ENCODE measurements around the gene TMPRSS12. TPM values are rescaled to one million over a fixed set of nuclear protein-coding genes. Genes with fewer than 3 reads are reported as not detected.
"Not testable (repeated sequence)": the region's sequence is repeated elsewhere in the genome, so short reads cannot be mapped to it uniquely, and the experiment has no call there.

The TMPRSS12 gene
- total and polyA plus RNA-seq, 11 donors: not detected

DNA sequence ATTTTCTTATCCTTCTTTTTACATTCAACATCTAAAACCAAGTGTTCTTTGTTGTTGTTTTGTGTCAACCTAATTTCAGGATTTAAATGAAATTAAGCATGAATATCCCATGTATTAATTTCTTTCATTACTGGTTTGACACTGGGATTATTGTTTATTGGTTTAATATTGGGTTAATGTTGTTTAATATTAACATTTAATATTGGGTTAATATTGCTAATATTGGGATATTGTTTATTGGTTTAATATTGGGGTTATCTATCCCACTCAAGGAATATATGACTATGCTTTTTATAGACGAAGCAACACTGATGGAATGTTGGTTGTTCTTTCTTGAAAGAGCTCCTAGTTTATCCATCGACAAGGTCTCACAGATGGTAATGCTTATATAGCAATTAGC is 45.9 kb downstream of the TMPRSS12 start:
- intact Hi-C loops (cut with DNase I): no loop called here
- WGBS, 4 donors: 85 to 90% (median 87%) methylated on average over 2 of the region's 2 CpGs
- H3K9me3 ChIP-seq: peaks cover 0 to 2% (median 0%) of the 10 kb centered on the region in 12 donors
- no peak overlapping the region for H3K4me3 ChIP-seq
- no peak for ATAC-seq
- no peaks in the 10 kb centered on the region for H3K36me3 ChIP-seq
- no peak for DNase-seq
- H3K4me1 ChIP-seq: no peaks in the 10 kb centered on the region
- no peak for TF ChIP-seq POLR2A (IDR thresholded peaks at IDR 0.05)
- TF ChIP-seq, protein P1, sequence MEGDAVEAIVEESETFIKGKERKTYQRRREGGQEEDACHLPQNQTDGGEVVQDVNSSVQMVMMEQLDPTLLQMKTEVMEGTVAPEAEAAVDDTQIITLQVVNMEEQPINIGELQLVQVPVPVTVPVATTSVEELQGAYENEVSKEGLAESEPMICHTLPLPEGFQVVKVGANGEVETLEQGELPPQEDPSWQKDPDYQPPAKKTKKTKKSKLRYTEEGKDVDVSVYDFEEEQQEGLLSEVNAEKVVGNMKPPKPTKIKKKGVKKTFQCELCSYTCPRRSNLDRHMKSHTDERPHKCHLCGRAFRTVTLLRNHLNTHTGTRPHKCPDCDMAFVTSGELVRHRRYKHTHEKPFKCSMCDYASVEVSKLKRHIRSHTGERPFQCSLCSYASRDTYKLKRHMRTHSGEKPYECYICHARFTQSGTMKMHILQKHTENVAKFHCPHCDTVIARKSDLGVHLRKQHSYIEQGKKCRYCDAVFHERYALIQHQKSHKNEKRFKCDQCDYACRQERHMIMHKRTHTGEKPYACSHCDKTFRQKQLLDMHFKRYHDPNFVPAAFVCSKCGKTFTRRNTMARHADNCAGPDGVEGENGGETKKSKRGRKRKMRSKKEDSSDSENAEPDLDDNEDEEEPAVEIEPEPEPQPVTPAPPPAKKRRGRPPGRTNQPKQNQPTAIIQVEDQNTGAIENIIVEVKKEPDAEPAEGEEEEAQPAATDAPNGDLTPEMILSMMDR (IDR thresholded peaks at IDR 0.05): no peak
- H3K27me3 ChIP-seq: no peaks in the 10 kb centered on the region
- no peak overlapping the region for H3K27ac ChIP-seq

DNA sequence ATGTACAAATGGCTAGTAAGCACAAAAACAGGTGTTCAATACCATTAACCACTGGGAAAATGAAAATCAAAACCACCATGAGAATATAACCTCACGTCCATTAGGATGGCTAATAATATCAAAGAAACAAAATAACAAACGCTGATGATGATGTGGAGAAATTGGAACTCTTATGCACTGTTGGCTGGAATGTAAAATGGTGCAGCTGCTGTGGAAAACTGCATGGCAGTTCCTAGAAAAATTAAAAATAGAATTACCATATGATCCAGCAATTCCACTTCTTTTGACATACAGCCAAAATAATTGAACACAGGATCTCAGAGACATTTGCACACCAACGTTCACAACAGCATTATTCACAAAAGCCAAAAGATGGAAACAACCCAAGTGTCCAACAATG is 51.5 kb downstream of the TMPRSS12 start:
- peaks cover 0 to 14% (median 0%) of the 10 kb centered on the region in 12 donors for H3K9me3 ChIP-seq
- no peak for TF ChIP-seq POLR2A (IDR thresholded peaks at IDR 0.05)
- TF ChIP-seq, protein P1 (IDR thresholded peaks at IDR 0.05): no peak
- H3K4me3 ChIP-seq: no peak overlapping the region
- peak in 1 of 4 donors; percentile 16 for ATAC-seq
- no peak for DNase-seq
- H3K4me1 ChIP-seq: no peaks in the 10 kb centered on the region
- H3K27me3 ChIP-seq: no peaks in the 10 kb centered on the region
- WGBS, 4 donors: 7 to 18% (median 15%) methylated on average over 3 of the region's 3 CpGs
- no peak overlapping the region for H3K27ac ChIP-seq
- no peaks in the 10 kb centered on the region for H3K36me3 ChIP-seq
- intact Hi-C loops (cut with DNase I): no loop called here

DNA sequence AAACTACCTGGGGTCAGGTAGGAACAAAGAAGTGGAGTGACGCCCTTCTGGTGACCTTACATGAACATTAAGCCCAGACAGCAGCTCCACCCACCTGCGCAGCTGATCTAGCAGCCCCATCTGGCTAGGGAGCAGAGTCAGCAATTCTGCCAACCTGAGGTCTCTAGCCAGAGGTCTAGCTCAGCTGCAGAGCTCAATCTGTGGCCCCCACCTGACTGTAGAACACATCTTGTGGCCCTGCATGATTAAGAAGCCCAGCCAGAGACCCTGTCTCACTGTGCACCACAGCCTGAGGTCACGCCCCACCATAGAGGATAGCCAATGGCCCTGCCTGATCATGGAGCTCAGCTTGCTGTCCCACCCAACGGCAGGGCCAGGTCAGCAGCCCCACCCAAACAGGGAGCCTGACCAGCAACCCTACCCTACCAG is 59.0 kb downstream of the TMPRSS12 start:
- Histone ChIP-seq H3K4me3 (no peak overlapping the region), H3K9me3 (peaks cover 0 to 15% (median 0%) of the 10 kb centered on the region in 12 donors), H3K4me1 (no peaks in the 10 kb centered on the region), H3K27ac (no peak overlapping the region), H3K27me3 (no peaks in the 10 kb centered on the region), H3K36me3 (no peaks in the 10 kb centered on the region)
- DNase-seq: no peak
- no peak for ATAC-seq
- intact Hi-C loops (cut with DNase I): no loop called here
- WGBS, 4 donors: 78 to 94% (median 84%) methylated on average over 2 to 4 of the region's 4 CpGs
- TF ChIP-seq, protein P1 (IDR thresholded peaks at IDR 0.05): no peak

DNA sequence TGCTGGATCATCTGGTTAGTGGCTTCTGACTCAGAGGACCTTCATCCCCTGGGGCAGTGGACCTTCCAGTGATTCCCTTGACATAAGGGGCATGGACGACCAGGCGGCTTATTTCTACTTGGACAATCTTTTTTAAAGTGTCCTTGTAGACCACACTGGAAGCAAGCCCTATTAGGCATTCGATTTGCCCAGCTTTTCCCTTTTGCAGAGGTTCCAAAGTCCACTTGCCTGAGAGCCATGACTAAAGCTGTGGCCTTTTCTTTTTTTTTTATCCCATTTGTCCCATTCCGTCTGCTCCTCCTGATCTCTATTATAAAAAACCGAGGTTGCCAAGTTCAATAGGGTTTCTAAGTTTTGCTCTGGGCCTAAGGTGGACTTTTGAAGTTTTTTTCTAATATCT is 65.8 kb downstream of the TMPRSS12 start:
- H3K36me3 ChIP-seq; H3K27ac ChIP-seq; H3K27me3 ChIP-seq; DNase-seq; intact Hi-C loops (cut with DNase I); ATAC-seq; H3K4me3 ChIP-seq; H3K4me1 ChIP-seq: not testable (repeated sequence)
- H3K9me3 ChIP-seq: peaks cover 0 to 23% (median 15%) of the 10 kb centered on the region in 12 donors
- 85 to 93% (median 88%) methylated on average over 5 of the region's 5 CpGs for WGBS, 4 donors

DNA sequence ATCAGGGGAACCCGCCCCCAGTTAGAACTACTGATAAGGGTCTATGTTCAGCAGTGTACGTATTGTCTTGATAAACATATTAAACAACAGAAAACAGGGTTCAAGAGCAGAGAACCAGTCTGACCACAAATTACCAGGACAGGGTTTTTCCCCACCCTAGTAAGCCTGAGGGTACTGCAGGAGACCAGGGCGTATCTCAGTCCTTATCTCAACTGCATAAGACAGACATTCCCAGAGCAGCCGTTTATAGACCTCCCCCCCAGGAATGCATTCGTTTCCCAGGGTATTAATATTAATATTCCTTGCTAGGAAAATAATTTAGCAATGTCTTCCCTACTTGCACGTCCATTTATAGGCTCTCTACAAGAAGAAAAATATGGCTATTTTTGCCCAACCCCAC is 69.6 kb downstream of the TMPRSS12 start:
- ATAC-seq: not testable (repeated sequence)

More for the DNA sequence above, 69.6 kb downstream of the TMPRSS12 start:
- H3K27ac ChIP-seq; H3K4me3 ChIP-seq; intact Hi-C loops (cut with DNase I); H3K27me3 ChIP-seq; H3K36me3 ChIP-seq; DNase-seq; H3K4me1 ChIP-seq: not testable (repeated sequence)
- 77 to 80% (median 79%) methylated on average over 6 of the region's 6 CpGs for WGBS, 4 donors
- peaks cover 0 to 57% (median 34%) of the 10 kb centered on the region in 12 donors for H3K9me3 ChIP-seq
